HG02642 (cell line): Measurements from ENCODE around the gene WDFY1.

ENCODE experiments used
- ATAC-seq: cut with Tn5 transposase; IDR thresholded peaks from one replicate; pipeline ENCODE4 v1.9.1; 2021; ENCODE audit warnings: mild to moderate bottlenecking; ENCODE audit not compliant: unreplicated experiment, poor library complexity

The WDFY1 gene, protein sequence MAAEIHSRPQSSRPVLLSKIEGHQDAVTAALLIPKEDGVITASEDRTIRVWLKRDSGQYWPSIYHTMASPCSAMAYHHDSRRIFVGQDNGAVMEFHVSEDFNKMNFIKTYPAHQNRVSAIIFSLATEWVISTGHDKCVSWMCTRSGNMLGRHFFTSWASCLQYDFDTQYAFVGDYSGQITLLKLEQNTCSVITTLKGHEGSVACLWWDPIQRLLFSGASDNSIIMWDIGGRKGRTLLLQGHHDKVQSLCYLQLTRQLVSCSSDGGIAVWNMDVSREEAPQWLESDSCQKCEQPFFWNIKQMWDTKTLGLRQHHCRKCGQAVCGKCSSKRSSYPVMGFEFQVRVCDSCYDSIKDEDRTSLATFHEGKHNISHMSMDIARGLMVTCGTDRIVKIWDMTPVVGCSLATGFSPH

DNA sequence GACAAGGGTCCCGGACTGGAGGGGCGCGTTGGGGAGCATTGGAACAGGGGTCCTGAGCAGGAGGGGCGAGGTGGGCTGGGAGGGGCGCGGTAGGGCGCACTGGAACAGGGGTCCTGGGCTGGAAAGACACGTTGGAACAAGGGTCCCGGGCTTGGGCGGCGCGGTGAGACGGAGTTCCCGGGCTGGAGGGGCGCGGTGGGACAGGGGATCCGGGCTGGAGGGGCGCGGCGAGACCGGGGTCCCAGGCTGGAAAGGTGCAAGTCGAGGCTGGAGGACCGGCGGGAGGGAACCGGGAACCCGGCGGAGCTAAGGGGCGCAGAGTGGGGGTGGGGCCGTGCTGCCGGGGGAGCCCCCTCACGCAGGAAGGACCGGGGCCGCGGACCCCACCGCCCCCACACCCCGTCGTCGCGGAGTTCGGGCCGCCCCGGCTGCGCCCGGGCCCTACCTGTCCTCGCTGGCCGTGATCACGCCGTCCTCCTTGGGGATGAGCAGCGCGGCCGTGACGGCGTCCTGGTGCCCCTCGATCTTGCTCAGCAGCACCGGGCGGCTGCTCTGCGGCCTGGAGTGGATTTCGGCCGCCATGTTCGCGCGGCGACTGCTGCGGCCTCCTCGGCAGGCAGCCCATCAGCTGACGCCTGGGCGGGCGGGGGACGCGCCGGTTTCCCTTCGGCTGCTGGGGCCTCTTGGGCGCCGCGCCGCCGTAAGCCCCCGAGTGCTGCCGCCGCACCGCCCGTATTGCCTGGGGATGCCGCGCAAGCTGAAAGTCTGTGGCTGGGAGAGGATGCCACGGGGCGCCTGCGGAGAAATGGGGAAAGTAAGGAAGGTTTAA is at the start of gene WDFY1:
WDFY1 (minus strand) TSS at position 633 of the 829 bp plus-strand sequence; CDS start at position 582, 51 bp downstream.
- ATAC-seq: peak; percentile 83

DNA sequence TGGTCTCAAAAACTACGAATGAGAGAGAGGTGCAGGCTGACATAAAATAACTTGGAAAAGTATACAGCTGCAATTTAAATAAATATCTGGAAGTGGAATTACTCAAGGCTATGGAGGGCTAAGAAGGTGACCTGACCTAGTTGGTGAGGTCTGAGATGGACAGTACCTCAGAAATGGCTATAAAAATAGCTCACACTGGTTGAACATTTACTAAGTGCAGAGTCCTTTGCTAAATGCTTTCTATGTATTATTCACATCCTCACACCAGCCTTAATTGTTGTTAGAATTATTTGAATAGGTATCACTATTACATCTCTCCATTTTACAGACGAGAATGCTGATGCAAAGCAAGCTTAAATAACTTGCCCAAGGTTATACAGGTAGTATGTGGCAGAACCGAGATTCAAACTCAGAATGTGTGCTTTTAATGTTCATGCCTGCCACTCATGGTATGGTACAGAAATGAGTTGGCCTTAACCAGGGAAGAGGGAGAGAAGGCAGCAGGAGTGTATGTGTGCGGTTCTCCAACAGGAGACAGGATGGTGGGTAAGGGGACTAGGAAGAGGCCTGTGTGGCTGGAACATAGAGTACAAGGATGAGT is 49.5 kb upstream of the WDFY1 start:
- no peak for ATAC-seq

DNA sequence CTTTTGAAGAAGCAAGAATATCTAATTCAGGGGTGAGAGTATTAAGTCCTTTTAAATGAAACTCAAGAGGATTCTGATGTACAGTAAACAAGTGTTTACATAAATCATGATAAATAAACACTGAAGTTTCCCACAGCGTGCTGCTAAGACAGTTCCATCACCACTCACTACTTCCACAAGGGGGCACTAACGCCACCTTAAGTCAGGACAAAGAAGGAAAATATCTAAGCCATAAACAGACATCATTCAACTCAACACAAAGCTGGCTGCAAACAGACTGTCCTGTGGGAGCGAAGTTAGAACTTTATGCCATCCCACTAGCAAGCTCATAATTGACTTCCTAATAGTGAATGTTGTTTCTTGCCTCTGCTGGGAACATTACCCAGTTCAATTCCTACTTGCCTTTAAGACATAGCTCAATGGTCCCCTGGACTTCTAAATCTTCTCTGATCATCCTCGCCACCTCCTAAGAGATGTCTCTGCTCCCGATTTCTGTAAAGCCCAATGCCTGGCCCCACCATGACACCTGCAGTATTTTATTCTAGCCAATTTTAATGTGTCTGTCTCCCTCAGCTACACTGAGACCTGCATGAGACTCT is 48.6 kb upstream of the WDFY1 start:
- ATAC-seq: no peak

- ATAC-seq: no peak
These were observed 46.5 kb upstream of the WDFY1 start for GRCh38 chr2:223991611-223992010.

DNA sequence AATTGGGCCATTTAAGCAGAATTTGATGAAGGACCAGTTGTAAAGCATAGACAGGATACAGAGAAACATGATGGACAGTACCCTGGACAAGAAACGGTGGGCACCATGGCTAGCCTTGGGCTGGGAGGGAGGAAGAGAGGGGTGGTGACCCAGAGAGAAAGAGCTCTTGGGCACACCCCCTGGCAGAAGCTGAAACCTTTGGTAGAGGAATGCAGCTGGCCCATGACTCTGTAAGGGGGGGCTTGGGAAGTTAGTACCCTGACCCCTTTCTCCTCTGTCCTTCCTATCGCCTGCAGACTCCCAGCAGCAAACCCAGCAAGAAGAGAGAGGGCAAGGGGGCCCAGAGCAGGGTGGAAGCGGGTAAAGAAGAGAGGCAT is 44.7 kb upstream of the WDFY1 start:
- no peak for ATAC-seq

DNA sequence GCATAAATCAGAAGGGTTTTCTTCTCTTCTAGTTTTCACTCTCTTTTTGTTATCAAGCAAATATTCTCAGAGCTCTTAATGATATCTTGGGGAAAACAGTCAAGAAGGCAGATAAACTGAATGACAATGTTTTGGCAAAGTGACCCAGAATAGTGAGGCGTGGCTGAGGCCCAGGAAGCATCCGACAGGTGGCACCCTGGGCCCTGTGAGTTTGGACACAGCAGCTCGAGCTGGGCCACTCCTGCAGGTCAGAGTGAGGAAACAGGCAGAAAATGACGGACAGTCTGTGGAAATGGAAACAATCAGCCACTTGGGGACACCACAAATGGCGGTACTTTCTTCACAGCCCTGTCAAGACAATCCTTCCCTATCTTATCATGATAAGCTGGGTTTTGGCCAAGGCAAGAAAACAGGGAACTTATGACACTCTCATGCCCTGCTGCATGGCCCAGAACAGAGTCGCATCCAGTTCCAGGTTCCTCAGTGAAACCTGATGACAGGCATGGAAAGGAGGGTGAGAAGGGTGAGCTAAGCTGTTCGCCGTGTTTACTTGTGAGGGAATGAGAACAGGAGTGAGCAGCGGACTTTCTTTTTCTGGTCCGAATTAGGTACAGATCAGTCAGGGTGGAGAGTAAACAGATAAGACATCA is 44.2 kb upstream of the WDFY1 start:
- ATAC-seq: no peak

- no peak for ATAC-seq
These were observed 36.1 kb upstream of the WDFY1 start for GRCh38 chr2:223981241-223981640.

DNA sequence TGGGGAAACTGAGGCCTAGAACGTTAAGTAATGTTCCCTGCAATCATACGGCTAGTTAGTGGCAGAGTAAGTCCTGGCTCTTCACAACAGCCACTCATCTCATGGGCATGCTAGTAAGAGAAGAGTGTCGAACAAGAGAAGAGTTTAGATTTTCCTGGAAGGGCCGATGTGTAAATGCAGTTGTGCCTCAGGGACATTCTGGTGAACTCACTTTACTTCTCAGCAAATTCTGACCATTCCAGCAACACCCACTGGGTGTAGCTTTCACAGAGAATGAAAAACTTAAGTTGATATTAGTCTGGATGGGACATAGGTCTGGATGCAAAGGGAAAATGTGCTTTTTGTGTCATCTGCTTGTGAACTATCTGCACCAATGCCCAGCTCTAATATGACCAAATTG is 35.7 kb upstream of the WDFY1 start:
- ATAC-seq: no peak

DNA sequence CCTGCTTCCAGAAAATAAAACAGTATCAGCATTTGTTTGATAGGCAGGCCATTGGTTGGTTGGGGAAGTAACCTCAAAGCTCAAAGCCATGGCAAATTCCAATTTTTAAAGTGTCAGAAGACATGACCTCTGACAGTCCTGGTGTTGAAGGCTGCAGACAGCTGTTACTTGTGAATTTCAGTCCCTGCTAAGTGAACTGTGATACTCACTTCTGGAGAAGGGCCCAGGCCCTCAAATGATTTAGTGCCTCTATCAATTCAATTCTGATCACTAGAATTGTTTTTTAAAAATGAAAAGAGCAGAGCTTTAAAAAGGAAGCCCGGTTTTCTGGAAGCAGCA is 35.2 kb upstream of the WDFY1 start:
- no peak for ATAC-seq

DNA sequence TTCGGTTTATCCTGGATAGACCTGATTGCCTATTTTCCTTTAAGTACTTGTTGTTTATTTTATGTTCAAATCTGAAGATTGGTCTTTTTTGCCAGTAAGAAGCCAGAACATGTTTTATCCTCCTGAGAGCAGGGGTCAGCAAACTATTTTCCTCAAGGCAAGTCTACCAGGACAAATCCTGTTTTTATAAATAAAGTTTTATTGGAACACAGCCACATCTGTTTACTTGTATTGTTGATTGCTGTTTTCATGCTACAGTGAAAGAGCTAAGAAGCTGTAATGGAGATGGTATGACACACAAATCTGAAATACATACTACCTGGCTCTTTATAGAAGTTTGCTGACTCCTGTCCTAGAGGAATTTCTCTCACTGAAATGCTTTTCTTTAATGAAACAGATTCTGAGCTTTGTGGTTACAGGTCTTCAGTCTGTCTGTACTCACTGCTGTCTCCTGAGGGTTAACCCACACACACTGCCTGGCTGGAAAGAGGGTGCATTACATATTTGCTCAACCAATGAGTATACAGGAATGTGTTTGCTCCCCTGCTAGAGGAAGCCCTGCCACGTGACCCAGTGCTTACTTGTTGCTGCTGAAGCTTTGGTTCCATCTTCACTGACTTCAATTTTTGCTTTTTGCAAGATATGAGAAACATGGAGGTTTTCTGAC is 34.7 kb upstream of the WDFY1 start:
- ATAC-seq: no peak

GRCh38 chr2:223978451-223978850 is 33.3 kb upstream of the WDFY1 start:
- no peak for ATAC-seq

GRCh38 chr2:223976635-223977226 is 31.6 kb upstream of the WDFY1 start:
- ATAC-seq: no peak

- no peak for ATAC-seq
These were observed 28.5 kb upstream of the WDFY1 start for GRCh38 chr2:223973606-223974005.

DNA sequence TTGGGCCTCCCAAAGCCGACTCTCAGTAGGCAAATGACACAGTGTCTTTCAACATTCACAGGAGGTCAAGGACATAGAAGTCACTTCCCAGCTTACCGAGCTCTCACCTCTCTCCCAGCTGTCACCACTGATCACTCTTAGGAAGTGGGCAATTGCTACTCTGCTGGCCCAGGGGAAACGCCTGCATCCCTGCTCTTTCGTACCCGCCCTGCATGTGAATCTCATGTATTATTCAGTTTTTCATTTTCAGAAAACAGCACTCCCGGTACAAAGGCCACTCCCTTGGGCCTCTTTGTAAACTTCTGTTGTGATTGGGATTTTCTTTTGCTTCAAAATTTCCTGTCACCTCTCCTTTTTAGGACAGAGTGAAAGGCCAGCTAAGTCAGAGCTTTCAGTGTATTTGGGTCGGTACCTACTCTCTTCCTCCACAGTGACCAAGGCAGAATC is 27.5 kb upstream of the WDFY1 start:
- ATAC-seq: no peak

- no peak for ATAC-seq
These were observed 26.6 kb upstream of the WDFY1 start for GRCh38 chr2:223971731-223972130.

DNA sequence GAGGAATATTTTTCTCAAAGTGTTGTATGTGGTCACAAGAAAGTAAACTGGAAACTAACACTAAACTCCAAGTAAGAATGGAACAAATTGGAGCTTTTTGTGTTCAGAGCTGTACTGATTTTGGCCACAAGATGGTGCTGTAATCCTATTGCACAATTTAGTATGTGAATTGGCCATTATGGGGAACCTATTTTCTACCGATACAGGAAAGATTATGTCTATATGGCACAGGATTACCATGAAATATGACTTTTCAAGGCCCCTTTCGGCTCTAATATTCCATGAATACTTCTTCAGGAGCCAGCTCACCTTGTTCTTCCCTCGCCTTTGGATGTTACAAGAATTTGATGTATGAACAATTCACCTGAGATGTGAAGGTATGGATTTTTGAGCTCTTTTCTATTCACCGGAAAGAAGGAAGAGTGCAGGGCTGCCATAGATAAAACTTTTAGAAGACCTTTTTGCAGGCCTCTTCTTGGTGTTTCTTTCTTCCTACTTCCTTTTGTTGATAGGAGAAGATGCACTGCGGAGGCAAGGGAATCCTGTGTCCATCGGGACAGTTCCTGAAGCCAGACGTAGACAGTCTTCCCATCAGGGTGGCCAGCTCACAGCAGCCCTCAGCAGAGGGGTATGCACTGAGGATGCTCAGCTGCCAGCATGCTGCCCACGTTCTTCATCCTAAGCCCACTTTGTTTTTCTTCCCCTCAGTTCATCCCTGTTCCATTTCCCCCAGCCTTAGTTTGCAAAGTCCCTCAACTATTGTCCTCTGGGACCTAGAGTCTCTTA is 25.4 kb upstream of the WDFY1 start:
- ATAC-seq: peak; percentile 78

DNA sequence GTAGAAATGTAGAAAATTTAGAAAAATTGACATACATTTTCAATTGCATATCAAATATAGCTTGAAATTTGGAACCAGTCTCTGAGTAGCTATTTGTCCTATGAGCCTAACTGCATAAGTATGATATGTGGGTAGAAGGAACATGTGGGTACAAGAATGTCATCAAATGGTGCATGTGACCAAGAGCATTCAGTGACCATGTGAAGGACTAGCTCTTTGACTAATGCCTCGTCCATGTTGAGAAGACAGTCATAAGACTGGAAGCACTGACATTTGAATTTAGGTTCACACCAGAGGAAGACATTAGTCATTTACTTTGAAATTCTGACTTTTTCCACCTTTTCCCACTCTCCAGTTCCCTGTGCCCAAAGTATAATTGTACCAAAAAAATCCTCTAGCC is 24.7 kb upstream of the WDFY1 start:
- no peak for ATAC-seq

- no peak for ATAC-seq
These were observed 24.2 kb upstream of the WDFY1 start for GRCh38 chr2:223969315-223969714.

GRCh38 chr2:223967981-223968380 is 22.8 kb upstream of the WDFY1 start:
- ATAC-seq: no peak
